T-helper 22 cell (primary cell): Measurements from ENCODE around the gene NEDD8.

Experiments used
- DNase-seq: peaks from one replicate; pipeline ENCODE4 v3.0.0-alpha.2; 2020; ENCODE audit warnings: low read depth

The NEDD8 gene

GRCh38 chr14:24232121-24232644, at the start of gene NEDD8:
Gene NEDD8, minus strand, starts transcription at chr14:24232367. Its CDS starts 100 bp downstream, at chr14:24232267.
- peak; percentile 82 for DNase-seq

DNA sequence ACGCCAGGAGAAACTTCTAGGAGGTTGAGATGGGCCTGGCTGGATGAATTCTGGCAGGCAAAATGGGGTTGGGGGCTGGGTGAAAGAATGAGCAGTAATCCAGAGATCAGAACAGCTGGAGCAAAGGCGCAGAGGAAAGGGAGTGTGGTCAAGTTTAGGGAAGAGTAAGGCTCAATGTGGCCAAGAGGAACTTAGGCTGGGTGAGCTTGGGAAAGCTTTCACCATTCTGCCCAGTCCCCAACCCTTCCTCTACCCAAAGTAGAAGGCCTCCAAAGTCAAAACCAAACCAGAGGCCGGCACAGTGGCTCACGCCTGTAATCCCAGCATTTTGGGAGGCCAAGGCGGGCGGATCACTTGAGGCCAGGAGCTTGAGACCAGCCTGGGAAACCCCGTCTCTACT, 49.5 kb upstream of the NEDD8 start:
- no peak for DNase-seq

GRCh38 chr14:24280797-24281460, 48.8 kb upstream of the NEDD8 start:
- DNase-seq, result no peak

GRCh38 chr14:24279301-24280186, 47.4 kb upstream of the NEDD8 start:
- peak; percentile 41 for DNase-seq

DNA sequence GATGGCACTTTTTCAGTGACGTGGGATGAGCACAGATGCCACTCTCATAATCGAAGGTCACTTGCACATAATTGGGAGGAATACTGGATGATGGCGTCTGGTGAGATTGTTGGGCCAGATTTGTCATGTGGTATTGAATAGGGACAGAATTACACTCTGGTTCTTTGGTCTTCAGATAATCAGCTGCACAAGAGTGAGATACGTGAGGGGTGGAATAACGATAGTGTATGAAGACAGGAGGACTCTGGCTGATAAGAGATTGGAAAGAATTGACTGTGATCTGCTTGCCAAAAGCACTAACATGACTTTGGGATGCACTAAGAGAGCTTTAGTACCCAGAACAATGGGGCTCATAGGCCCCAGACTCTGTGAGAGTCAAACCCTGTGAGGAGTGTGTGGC, 46.3 kb upstream of the NEDD8 start:
- no peak for DNase-seq

- no peak for DNase-seq
Measured at GRCh38 chr14:24277606-24278321, 45.6 kb upstream of the NEDD8 start.

GRCh38 chr14:24277071-24277470, 44.9 kb upstream of the NEDD8 start:
- DNase-seq, result no peak

- peak; percentile 14 for DNase-seq
Measured at GRCh38 chr14:24274101-24274543, 42.0 kb upstream of the NEDD8 start.

GRCh38 chr14:24273422-24273998, 41.3 kb upstream of the NEDD8 start:
- DNase-seq, result no peak

- no peak for DNase-seq
Measured at GRCh38 chr14:24272467-24272866, 40.3 kb upstream of the NEDD8 start.

DNA sequence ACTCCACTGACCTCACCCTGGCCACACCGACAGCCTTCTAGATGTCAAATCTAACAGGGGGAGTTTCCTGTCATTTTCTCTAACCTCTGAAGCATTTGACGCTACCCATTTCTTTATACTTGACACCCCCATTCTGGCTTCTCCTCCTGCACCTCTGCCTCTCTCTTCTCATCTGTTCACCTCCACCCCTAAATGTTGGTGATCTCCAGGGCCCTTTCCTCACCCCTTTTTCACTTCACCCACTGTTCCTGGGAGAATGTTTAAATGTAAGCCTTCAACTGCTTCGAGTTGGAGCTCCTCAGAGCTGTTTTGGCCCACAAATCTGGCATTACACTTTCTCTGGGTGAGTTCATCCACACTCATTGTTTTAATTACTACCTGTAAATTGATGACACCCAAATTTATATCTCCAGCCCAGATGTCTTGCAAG, 39.7 kb upstream of the NEDD8 start:
- no peak for DNase-seq

DNA sequence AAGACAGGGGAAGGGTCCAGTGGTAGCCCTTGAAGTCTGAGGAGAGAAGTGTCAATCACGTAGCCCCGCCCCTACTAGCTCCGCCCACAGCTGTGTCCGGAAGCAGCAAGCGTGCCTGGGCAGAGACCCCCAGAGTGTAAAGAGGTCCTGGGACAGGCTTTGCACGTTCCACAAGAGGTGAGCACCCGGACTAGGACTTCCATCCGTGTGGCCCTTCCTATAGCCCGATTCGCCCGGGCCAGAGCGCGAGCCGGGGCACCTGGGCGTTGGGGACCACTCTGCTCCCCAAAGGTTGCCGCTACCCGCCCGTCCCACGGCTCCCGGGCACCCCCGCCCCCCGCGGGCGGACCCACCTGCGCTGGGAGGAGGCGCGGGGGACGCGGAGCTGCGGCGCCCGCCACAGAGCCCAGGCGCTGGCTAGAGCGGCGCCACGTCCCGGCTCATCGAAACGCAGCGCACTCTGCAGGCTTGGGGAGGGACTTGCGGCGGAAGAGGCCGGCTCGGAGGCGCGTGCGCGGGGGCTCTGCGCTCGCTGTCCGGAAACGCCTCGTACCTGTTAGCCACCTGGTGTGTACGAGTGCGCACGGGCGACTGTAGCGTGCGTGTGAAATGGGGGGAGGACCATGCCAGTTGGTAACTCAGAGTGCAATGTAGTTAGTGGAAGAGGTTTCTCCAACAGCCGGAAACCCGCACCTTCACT, 39.1 kb upstream of the NEDD8 start, which contains the start of gene RABGGTA:
Gene RABGGTA, minus strand, starts transcription at position 464 of the 700 bp plus-strand sequence. CDS start 482 bp downstream, outside the sequence.
- peak; percentile 87 for DNase-seq

- no peak for DNase-seq
Measured at GRCh38 chr14:24270537-24271133, 38.5 kb upstream of the NEDD8 start.

- no peak for DNase-seq
Measured at GRCh38 chr14:24269910-24270536, 37.9 kb upstream of the NEDD8 start.

GRCh38 chr14:24269368-24269767, 37.2 kb upstream of the NEDD8 start:
- DNase-seq, result no peak

DNA sequence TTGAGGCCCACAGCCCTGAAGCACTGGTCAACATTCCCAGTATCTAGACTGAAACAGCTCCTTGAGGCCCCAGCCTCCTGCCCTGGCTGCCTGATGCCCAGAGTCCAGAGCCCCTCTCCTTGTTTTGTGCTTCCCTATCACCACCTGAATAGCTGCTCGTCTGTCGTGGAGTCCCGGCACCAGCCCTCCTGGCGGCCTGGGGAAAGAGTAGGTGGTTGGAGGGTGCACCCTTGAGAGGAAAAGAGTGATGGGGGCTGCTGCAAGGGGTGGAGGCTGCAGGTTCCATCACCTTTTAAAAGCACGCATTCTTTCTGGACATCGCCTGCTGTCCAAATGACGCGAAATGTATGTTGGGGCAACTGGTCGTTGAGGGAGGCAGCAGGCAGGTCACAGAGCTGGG, 36.1 kb upstream of the NEDD8 start:
- DNase-seq, result no peak

DNA sequence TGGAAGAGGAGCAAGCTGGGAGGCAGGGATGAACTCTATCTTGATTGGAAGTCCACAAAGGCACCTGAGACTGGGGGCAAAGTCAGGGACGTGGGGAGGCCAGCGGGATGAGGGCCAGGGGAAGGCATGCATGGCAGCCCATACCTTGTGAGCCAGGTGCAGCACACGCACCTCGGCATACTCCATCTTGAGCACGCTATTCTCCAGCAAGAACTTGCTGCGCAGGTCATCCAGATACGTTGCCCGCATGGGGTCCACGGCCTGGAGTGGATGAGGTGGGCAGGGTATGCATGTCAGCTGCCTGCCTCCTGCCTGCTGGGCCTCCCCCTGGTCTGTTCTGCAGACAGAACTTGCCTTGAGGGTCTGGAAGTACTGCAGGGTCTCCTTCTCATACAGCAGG, 35.3 kb upstream of the NEDD8 start:
- no peak for DNase-seq

DNA sequence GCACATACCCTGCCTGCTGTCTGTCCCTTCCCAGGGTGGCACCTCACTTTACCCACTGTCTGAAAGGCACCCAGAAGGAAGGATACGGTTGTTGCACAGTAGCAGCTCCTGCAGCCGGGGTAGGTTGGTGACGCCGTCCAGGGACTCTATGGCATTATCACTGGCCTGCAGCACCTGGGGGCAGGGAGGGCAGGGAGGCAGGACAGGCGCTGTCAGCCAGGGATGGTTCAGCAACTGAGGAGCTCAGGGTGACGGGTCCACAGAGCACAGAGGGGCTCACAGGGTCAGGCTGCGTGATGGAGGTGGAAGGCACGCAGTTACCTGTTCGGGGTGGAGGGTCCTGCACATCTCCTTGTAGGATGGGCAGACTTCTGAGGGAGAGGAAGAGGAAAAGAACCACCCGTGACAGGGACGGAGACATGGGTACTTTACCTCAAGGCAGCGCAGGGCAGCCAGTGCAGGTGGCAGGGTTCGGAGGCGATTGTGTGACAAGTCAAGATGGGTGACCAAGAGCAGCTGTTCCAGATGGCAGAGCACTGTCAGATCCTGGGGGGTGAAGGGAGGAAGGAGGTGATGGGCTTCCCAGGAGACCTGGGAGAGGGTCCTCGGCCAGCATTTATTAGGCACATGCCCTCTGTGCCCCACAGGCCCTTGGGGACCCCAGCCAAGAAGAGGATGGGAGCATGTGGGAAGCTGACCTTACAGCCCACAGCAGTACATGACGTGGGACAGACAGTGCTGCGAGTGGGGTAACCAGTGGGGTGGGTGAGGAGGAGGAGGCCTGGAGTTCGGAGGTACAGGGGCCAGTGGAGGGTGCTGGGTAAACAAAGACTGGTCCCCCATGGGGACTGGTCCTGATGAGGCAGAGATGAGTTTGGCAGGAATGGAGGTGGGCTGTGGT, 34.4 kb upstream of the NEDD8 start:
- DNase-seq, result no peak

GRCh38 chr14:24264298-24264697, 32.1 kb upstream of the NEDD8 start:
- no peak for DNase-seq
